GM12801 (cell line): Measurements from ENCODE around the gene KCNQ1.

Source experiments
- CTCF ChIP-seq: IDR thresholded peaks from one replicate; pipeline ENCODE4 v1.5.1; 2011; ENCODE audit warnings: control low read depth; ENCODE audit not compliant: insufficient read length; ENCODE audit errors: extremely low read depth

KCNQ1 gene

DNA sequence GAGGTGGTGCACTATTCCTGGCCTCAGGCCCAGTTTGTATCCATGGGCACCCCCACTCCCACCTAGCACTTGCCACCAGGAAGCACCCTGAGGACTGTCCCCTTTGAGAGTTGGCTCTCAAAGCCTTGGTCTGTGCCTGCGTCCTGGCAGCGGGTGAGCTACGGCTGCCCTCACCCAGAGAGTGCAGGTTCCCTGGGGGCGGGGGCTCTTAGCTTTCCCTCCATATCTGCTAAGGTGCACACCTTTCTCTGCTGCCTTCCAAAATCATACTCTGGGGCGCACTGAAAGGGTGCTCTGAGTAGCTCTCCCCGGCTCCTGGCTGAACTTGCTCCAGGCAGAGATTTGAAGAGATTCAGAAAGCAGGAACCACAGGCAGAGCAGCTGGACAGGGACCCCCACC is 7.1 kb downstream of the KCNQ1 start:
- no peak for TF ChIP-seq CTCF

DNA sequence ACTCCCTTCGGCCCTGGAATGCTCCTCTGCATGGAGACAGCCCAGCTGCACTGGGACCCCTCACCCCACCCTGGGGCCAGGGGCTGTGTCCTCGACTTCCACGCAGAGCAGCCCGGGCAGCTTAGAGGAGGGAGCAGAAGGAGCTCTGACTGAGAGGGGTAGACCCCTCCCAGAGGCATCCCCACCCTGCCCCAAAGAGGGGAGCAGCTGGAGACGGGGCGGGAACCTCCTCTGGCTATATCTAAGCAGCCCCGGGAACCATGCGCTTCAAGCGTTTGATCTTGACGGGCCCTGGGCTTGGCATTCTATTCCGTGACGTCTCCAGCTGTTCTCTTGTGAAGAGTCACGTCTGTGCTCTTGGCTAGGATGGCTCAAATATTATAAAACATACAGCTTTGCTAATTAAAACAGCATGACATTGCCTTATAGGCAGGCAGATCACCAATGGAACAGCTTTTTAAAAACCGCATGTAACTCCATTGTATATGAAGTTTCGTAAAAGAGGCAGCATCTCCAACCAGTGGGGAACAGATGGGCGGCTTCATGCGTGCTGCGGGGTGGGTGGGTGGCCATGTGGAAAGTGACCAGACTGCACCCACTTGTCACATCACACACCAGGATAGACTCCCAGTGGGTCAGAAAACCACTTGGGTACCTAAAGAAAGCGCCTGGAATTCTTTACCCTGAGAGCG is 7.7 kb downstream of the KCNQ1 start:
- TF ChIP-seq CTCF: no peak

- no peak for TF ChIP-seq CTCF
Measured at GRCh38 chr11:2453436-2453835, 8.6 kb downstream of the KCNQ1 start.

DNA sequence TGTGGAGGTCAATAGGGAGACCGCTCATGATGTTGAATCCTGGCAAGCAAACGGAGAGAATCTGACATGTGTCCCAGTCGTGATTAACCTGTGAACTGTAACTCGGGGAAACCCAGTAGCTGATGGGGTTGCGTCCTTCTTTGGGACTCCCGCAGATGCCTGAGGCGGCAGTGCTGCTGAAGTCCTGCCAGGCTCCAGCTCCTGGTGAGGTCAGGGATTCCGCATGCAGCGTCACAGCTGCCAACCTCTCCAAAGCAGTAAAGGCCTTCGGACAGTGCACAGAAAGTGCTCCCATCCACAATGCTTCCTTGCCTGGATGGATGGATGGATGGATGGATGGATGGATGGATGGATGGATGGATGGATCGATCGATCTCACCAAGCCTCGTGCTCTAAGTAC is 13.5 kb downstream of the KCNQ1 start:
- TF ChIP-seq CTCF: no peak

GRCh38 chr11:2459016-2459725 is 14.4 kb downstream of the KCNQ1 start:
- TF ChIP-seq CTCF: no peak

- TF ChIP-seq CTCF: no peak
Measured at GRCh38 chr11:2459796-2460531, 15.2 kb downstream of the KCNQ1 start.

- TF ChIP-seq CTCF: no peak
Measured at GRCh38 chr11:2460540-2461252, 15.9 kb downstream of the KCNQ1 start.
